ENCODE measurements around the gene CHMP1A.

CHMP1A gene

DNA sequence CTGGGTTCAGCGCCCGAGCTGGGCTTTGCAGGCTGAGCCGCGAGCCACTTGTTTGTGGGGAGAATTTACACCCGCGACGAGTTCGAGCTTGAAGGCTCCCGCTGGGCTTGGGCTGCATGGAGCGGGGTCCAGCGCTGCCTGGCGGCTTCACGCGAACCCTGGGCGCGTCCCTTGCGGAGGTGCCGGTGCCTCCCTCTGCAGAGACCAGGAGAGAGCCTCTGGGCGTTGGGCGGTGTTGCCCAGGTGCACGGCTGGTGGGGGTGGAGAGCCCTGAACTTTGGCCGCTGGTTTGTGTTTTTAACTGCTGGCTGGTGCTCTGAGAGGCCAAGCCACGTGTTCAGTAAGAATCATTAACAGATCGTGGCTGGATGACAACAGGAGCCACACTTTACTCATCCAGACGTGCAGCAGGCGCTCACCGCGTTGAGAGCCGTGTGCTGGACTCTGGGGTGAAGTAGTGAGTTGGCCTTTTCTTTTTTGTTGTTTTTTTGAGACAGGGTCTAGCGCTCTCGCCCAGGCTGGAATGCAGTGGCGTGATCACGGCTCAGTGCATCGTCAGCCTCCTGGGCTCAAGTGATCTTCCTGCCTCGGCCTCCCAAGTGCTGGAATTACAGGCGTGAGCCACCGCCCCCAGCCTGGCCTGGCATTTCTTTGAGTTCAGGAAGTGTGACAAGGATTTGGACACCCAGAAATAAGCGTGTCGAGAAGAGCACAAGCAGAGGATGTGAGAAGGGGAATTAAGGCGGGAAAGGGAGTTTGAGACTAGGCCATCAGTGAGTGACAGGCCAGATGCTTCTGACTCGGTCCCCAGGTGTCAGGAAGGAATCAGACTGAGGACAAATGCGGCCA lies 29.8 kb upstream of the CHMP1A start:
- Histone ChIP-seq H3K27me3 (ENCODE audit: control insufficient read depth, insufficient read depth, low read length) (no peaks in the 10 kb centered on the region), H3K4me2 (ENCODE audit: low read length) (peak overlapping the region; percentile 90), H3K9me3 (ENCODE audit: control insufficient read depth, low read length) (no peaks in the 10 kb centered on the region), H3K79me2 (peaks cover 20% of the 10 kb centered on the region), H3K4me1 (peaks cover 5% of the 10 kb centered on the region), H3K9ac (no peak overlapping the region), H3K36me3 (ENCODE audit: control insufficient read depth, insufficient read depth, low read length) (no peaks in the 10 kb centered on the region), H3K27ac (peak overlapping the region; percentile 66), H3K4me3 (ENCODE audit: low read depth, low read length) (peak overlapping the region; percentile 67), H2AFZ (peak overlapping the region; percentile 88)
- TF ChIP-seq CTCF (IDR thresholded peaks at IDR 0.05) = no peak

GRCh38 chr16:89686520-89687091 lies 29.1 kb upstream of the CHMP1A start, which contains the start of gene CDK10:
TSS of gene CDK10 (plus strand) at chr16:89686689. CDS start at chr16:89686711, 22 bp downstream.
- no peak within 1 kb of the TSS for H3K9ac ChIP-seq
- H3K4me3 ChIP-seq (ENCODE audit: low read depth, low read length) = peak within 1 kb of the TSS; percentile 67
- no peak for TF ChIP-seq CTCF (IDR thresholded peaks at IDR 0.05)
- no peaks in the 10 kb centered on the region for H3K36me3 ChIP-seq (ENCODE audit: control insufficient read depth, insufficient read depth, low read length)
- peak within 1 kb of the TSS; percentile 88 for H2AFZ ChIP-seq
- no peaks in the 10 kb centered on the region for H3K9me3 ChIP-seq (ENCODE audit: control insufficient read depth, low read length)
- H3K79me2 ChIP-seq = peaks cover 20% of the 10 kb centered on the region
- H3K27ac ChIP-seq = peak within 1 kb of the TSS; percentile 66
- peak within 1 kb of the TSS; percentile 90 for H3K4me2 ChIP-seq (ENCODE audit: low read length)
- peaks cover 5% of the 10 kb centered on the region for H3K4me1 ChIP-seq
- H3K27me3 ChIP-seq (ENCODE audit: control insufficient read depth, insufficient read depth, low read length) = no peaks in the 10 kb centered on the region

- peak overlapping the region; percentile 90 for H3K4me2 ChIP-seq (ENCODE audit: low read length)
- H3K79me2 ChIP-seq = peaks cover 20% of the 10 kb centered on the region
- H3K36me3 ChIP-seq (ENCODE audit: control insufficient read depth, insufficient read depth, low read length) = no peaks in the 10 kb centered on the region
- no peak overlapping the region for H3K27ac ChIP-seq
- H3K9me3 ChIP-seq (ENCODE audit: control insufficient read depth, low read length) = no peaks in the 10 kb centered on the region
- no peak overlapping the region for H3K9ac ChIP-seq
- peak overlapping the region; percentile 67 for H3K4me3 ChIP-seq (ENCODE audit: low read depth, low read length)
- H2AFZ ChIP-seq = peak overlapping the region; percentile 88
- peaks cover 5% of the 10 kb centered on the region for H3K4me1 ChIP-seq
- no peak for TF ChIP-seq CTCF (IDR thresholded peaks at IDR 0.05)
- no peaks in the 10 kb centered on the region for H3K27me3 ChIP-seq (ENCODE audit: control insufficient read depth, insufficient read depth, low read length)
Measured at GRCh38 chr16:89685916-89686315, 28.4 kb upstream of the CHMP1A start.

DNA sequence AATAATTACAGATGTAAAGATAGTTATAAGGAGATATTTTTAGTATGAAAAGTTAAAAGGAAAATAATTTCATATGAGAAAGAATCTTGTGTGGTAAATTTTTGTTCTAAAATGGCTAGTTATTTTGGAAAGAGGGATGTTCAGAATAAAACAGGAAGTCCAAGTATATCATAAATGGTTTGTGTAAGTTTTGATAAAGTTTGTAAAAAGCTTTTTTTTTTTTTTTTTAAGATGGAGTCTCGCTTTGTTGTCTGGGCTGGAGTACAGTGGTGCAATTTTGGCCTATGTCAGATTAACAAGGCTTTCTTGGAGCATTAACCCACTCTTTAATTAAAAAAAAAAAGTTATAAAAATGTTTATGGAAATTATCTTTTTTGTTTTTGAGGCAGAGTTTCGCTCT lies 20.8 kb upstream of the CHMP1A start:
- no peaks in the 10 kb centered on the region for H3K4me1 ChIP-seq
- H3K9ac ChIP-seq = no peak overlapping the region
- H2AFZ ChIP-seq = no peak overlapping the region
- no peak overlapping the region for H3K27ac ChIP-seq
- H3K36me3 ChIP-seq (ENCODE audit: control insufficient read depth, insufficient read depth, low read length) = no peaks in the 10 kb centered on the region
- H3K27me3 ChIP-seq (ENCODE audit: control insufficient read depth, insufficient read depth, low read length) = no peaks in the 10 kb centered on the region
- no peak overlapping the region for H3K4me2 ChIP-seq (ENCODE audit: low read length)
- no peaks in the 10 kb centered on the region for H3K79me2 ChIP-seq
- no peak for TF ChIP-seq CTCF (IDR thresholded peaks at IDR 0.05)
- H3K4me3 ChIP-seq (ENCODE audit: low read depth, low read length) = no peak overlapping the region
- no peaks in the 10 kb centered on the region for H3K9me3 ChIP-seq (ENCODE audit: control insufficient read depth, low read length)
